Left kidney (tissue), 2 donors: Measurements from ENCODE around the gene MBOAT7. TPM values are rescaled to one million over a fixed set of nuclear protein-coding genes. Genes with fewer than 3 reads are reported as not detected.

Source experiments
- DNase-seq: peaks from one replicate; pipeline ENCODE4 v3.0.0-alpha.2; 2013
- polyA plus RNA-seq: library from polyadenylated mRNA; unstranded; fragments of 120-200 nt; gene quantifications from one replicate; pipeline ENCODE4 v1.2.1, GENCODE V29; 2013; ENCODE audit not compliant: insufficient read length

MBOAT7 gene
- polyA plus RNA-seq, 1 donor, result 58.7 TPM

GRCh38 chr19:54141356-54141755 is 48.0 kb downstream of the MBOAT7 start:
- no peak for DNase-seq

GRCh38 chr19:54138489-54139256 is 50.7 kb downstream of the MBOAT7 start:
- no peak for DNase-seq

GRCh38 chr19:54137699-54138488 is 51.5 kb downstream of the MBOAT7 start, which contains the start of gene CNOT3:
CNOT3 (plus strand) TSS chr19:54137762; CDS start chr19:54142979, 5,217 bp downstream.
- DNase-seq, result no peak

- peak; percentile 100 for DNase-seq
These were observed 52.3 kb downstream of the MBOAT7 start for GRCh38 chr19:54136864-54137698.

- no peak for DNase-seq
These were observed 53.1 kb downstream of the MBOAT7 start for GRCh38 chr19:54136086-54136863.

GRCh38 chr19:54133957-54134590 is 55.3 kb downstream of the MBOAT7 start:
- no peak for DNase-seq

- DNase-seq, result no peak
These were observed 55.9 kb downstream of the MBOAT7 start for GRCh38 chr19:54133312-54133956.

GRCh38 chr19:54129617-54129996 is 59.8 kb downstream of the MBOAT7 start:
- DNase-seq, result no peak

- DNase-seq, result no peak
These were observed 60.4 kb downstream of the MBOAT7 start for GRCh38 chr19:54128796-54129616.

- no peak for DNase-seq
These were observed 61.0 kb downstream of the MBOAT7 start for GRCh38 chr19:54128441-54128725.

GRCh38 chr19:54127688-54128440 is 61.5 kb downstream of the MBOAT7 start:
- DNase-seq, result no peak

- no peak for DNase-seq
These were observed 63.7 kb downstream of the MBOAT7 start for GRCh38 chr19:54125713-54126112.

GRCh38 chr19:54124393-54124792 is 65.0 kb downstream of the MBOAT7 start:
- no peak for DNase-seq

GRCh38 chr19:54123682-54124081 is 65.7 kb downstream of the MBOAT7 start:
- no peak for DNase-seq

Other genes with a start within 250 kb of the MBOAT7 start
- gene CACNG8, start 226.6 kb downstream of the MBOAT7 start, polyA plus RNA-seq, result 0.33 TPM
- gene CACNG6, start 197.9 kb downstream of the MBOAT7 start, polyA plus RNA-seq, result 0.71 TPM
- not detected for gene VSTM1, start 125.7 kb downstream of the MBOAT7 start, polyA plus RNA-seq
- 0.22 TPM for gene TARM1, start 108.2 kb downstream of the MBOAT7 start, polyA plus RNA-seq
- gene OSCAR, start 88.8 kb downstream of the MBOAT7 start, polyA plus RNA-seq, result 0.07 TPM
- 105 TPM for gene NDUFA3, start 86.7 kb downstream of the MBOAT7 start, polyA plus RNA-seq
- gene TFPT, start 73.9 kb downstream of the MBOAT7 start, polyA plus RNA-seq, result 14.3 TPM
- gene PRPF31, start 73.8 kb downstream of the MBOAT7 start, polyA plus RNA-seq, result 68.7 TPM
- 81.7 TPM for gene CNOT3, start 51.8 kb downstream of the MBOAT7 start, polyA plus RNA-seq
- 6.3 TPM for gene LENG1, start 29.9 kb downstream of the MBOAT7 start, polyA plus RNA-seq
- 32.3 TPM for gene TMC4, start 16.4 kb downstream of the MBOAT7 start, polyA plus RNA-seq
- gene TSEN34, start 1.7 kb upstream of the MBOAT7 start, polyA plus RNA-seq, result 39.8 TPM
- 1,221 TPM for gene RPS9, start 11.3 kb upstream of the MBOAT7 start, polyA plus RNA-seq
- gene LILRB3, start 33.4 kb upstream of the MBOAT7 start, polyA plus RNA-seq, result 0.76 TPM
- 0.32 TPM for gene LILRA6, start 53.2 kb upstream of the MBOAT7 start, polyA plus RNA-seq
- 1.6 TPM for gene LILRB5, start 67.7 kb upstream of the MBOAT7 start, polyA plus RNA-seq
- gene LILRB2, start 91.5 kb upstream of the MBOAT7 start, polyA plus RNA-seq, result 0.45 TPM
- 0.45 TPM for gene LILRA5, start 123.6 kb upstream of the MBOAT7 start, polyA plus RNA-seq
- gene LILRA4, start 149.6 kb upstream of the MBOAT7 start, polyA plus RNA-seq, result not detected
- 3.2 TPM for gene LAIR1, start 175.4 kb upstream of the MBOAT7 start, polyA plus RNA-seq
- gene TTYH1, start 225.9 kb upstream of the MBOAT7 start, polyA plus RNA-seq, result 7.8 TPM